ENCODE data around the gene CACNA1A.

DNA sequence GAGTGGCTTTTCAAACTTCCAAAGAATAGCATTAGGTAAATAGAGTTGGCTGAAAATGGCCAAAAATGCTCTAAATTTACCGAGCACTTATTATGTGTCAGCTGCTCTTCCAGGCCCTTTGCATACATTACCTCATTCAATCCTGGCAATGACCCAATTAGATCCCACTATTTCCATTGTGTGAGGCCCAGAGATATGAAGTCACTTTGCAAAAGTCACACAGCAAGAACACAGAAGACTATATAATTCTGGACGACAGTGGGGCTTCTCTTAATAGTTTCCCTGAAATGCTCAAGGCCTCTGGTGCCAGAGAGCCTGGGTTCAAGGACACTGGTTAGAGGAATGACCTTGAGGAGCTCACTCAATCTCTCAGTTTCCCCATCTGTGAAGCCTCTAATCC, 209.3 kb downstream of the CACNA1A start:
- TF ChIP-seq EZH2phosphoT487 (IDR thresholded peaks at IDR 0.05; ENCODE audit: low read length) (no peak), EZH2 (optimal IDR thresholded peaks at IDR 0.05; ENCODE audit: low read depth, low read length) (no peak)
- TF ChIP-seq, protein P1, sequence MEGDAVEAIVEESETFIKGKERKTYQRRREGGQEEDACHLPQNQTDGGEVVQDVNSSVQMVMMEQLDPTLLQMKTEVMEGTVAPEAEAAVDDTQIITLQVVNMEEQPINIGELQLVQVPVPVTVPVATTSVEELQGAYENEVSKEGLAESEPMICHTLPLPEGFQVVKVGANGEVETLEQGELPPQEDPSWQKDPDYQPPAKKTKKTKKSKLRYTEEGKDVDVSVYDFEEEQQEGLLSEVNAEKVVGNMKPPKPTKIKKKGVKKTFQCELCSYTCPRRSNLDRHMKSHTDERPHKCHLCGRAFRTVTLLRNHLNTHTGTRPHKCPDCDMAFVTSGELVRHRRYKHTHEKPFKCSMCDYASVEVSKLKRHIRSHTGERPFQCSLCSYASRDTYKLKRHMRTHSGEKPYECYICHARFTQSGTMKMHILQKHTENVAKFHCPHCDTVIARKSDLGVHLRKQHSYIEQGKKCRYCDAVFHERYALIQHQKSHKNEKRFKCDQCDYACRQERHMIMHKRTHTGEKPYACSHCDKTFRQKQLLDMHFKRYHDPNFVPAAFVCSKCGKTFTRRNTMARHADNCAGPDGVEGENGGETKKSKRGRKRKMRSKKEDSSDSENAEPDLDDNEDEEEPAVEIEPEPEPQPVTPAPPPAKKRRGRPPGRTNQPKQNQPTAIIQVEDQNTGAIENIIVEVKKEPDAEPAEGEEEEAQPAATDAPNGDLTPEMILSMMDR (IDR thresholded peaks at IDR 0.05; ENCODE audit: low read length), result no peak

Measured in MM.1S (cell line).